Thoracic aorta (tissue), 2 donors: ENCODE results near the gene TSR3. TPM values are rescaled to one million over a fixed set of nuclear protein-coding genes. Genes with fewer than 3 reads are reported as not detected.

Experiments
- ATAC-seq: fragments of 150-250 bp; one replicate; pipeline ENCODE4 v1.8.0; 2017; ENCODE audit warnings: low read depth; ENCODE audit not compliant: insufficient number of reproducible peaks, low FRiP score
- DNase-seq: peaks from one replicate; pipeline ENCODE4 v3.0.0-alpha.2; 2020; ENCODE audit warnings: low spot score
- H3K27ac ChIP-seq, 2 donors: fragments of 200-600 bp; sonication (generic); 1 replicate in 1 of 2; 2 replicates in 1 of 2; pipeline ENCODE4 v1.5.1; 2016; ENCODE audit warnings: mild to moderate bottlenecking in 2 of 2, moderate library complexity in 2 of 2
- H3K27me3 ChIP-seq: fragments of 200-600 bp; sonication (generic); replicated peaks from 2 replicates; pipeline ENCODE4 v1.6.0; 2016; ENCODE audit warnings: mild to moderate bottlenecking; ENCODE audit not compliant: insufficient read depth
- H3K36me3 ChIP-seq: fragments of 200-600 bp; sonication (generic); one replicate; pipeline ENCODE4 v1.5.1; 2016
- H3K4me1 ChIP-seq, 2 donors: fragments of 200-600 bp; sonication (generic); 1 replicate in 1 of 2; 2 replicates in 1 of 2; pipeline versions ENCODE4 v1.5.1 to v1.6.0; 2016; ENCODE audit warnings: low read depth in 2 of 2, mild to moderate bottlenecking in 1 of 2; ENCODE audit not compliant: control insufficient read depth in 1 of 2
- H3K4me3 ChIP-seq: fragments of 200-600 bp; sonication (generic); 2 replicates; pipeline ENCODE4 v1.5.1; 2016; ENCODE audit warnings: mild to moderate bottlenecking
- H3K9me3 ChIP-seq: fragments of 200-600 bp; sonication (generic); 2 replicates; pipeline ENCODE4 v1.5.1; 2016
- total RNA-seq, 2 donors: library from RNA; depleted of rRNA; stranded (reverse); fragments of >200 nt; gene quantifications; one replicate each; pipeline versions ENCODE4 v1.1.0 to v1.2.3, GENCODE V29; 2016
- TF ChIP-seq, protein P1 (sequence below): fragments of 200-600 bp; sonication (generic); IDR thresholded peaks from one replicate; pipeline ENCODE4 v1.5.1; 2019; ENCODE audit warnings: antibody characterized with exemption

TSR3 gene
- total RNA-seq, 2 donors from 2014 or later = 61.7 to 124 TPM

DNA sequence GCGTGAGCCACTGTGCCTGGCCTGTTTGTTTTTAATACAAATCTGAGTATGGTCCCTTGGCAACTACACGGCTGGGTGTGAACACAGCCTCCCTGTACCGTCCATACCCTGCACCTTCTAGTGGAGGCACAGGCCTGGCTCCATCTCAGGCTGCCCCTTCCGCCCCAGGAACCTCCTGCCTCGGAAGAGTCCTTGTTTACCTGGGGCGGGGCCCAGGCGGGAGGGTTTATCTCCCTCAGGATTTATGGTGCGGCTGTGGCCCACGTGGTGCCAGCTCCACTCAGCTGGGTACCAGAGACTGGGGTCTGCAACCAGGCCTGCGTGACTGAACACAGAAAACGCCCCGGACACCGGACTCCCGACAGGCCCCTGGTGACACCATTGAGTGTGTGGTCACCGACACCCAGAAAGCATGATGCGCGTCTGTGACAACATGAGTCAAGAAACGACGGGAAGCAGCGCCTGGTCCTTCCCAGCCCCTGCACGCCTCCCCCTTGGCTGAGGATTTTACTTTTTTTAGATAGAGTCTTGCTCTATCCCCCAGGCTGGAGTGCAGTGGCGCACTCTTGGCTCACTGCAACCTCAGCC, 43.9 kb upstream of the TSR3 start:
- DNase-seq (no peak), ATAC-seq (no peak)
- H3K9me3 ChIP-seq = no peaks in the 10 kb centered on the region
- H3K27me3 ChIP-seq = no peaks in the 10 kb centered on the region
- TF ChIP-seq, protein P1, sequence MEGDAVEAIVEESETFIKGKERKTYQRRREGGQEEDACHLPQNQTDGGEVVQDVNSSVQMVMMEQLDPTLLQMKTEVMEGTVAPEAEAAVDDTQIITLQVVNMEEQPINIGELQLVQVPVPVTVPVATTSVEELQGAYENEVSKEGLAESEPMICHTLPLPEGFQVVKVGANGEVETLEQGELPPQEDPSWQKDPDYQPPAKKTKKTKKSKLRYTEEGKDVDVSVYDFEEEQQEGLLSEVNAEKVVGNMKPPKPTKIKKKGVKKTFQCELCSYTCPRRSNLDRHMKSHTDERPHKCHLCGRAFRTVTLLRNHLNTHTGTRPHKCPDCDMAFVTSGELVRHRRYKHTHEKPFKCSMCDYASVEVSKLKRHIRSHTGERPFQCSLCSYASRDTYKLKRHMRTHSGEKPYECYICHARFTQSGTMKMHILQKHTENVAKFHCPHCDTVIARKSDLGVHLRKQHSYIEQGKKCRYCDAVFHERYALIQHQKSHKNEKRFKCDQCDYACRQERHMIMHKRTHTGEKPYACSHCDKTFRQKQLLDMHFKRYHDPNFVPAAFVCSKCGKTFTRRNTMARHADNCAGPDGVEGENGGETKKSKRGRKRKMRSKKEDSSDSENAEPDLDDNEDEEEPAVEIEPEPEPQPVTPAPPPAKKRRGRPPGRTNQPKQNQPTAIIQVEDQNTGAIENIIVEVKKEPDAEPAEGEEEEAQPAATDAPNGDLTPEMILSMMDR = no peak
- H3K27ac ChIP-seq = no peak overlapping the region
- H3K36me3 ChIP-seq = peaks cover 48% of the 10 kb centered on the region
- no peak overlapping the region for H3K4me3 ChIP-seq
- H3K4me1 ChIP-seq = no peaks in the 10 kb centered on the region

DNA sequence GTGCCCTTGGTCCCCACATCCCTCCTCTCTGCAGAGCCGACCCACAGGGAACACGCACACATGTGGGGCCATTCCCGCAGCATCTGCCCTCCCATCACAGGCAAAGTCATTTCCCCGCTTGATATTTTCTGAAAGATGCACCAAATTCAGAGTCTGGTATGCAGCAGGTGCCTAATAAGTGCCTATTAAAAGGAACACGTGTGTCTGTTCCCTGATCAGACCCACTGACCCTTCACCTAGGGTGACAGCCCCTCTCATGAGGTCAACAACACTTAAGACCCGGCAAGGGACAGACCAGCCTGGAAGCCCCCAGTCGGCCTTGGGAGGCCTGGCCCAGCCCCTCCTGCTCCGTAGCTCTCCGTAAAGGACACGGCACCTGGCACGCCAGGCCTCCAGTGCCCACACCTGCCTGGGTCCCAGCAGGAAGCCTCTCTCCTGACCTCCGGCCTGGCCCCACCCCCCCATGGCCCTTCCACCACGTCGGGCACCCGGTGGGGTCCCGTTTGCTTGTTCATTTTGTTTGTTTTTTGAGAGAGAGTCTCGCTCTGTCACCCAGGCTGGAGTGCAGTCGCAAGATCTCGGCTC, 42.8 kb upstream of the TSR3 start:
- ATAC-seq (no peak), DNase-seq (no peak)
- Histone ChIP-seq H3K9me3 (no peaks in the 10 kb centered on the region), H3K4me1 (no peaks in the 10 kb centered on the region), H3K36me3 (peaks cover 50% of the 10 kb centered on the region), H3K27ac (no peak overlapping the region), H3K4me3 (no peak overlapping the region), H3K27me3 (no peaks in the 10 kb centered on the region)
- TF ChIP-seq, protein P1 = no peak

DNA sequence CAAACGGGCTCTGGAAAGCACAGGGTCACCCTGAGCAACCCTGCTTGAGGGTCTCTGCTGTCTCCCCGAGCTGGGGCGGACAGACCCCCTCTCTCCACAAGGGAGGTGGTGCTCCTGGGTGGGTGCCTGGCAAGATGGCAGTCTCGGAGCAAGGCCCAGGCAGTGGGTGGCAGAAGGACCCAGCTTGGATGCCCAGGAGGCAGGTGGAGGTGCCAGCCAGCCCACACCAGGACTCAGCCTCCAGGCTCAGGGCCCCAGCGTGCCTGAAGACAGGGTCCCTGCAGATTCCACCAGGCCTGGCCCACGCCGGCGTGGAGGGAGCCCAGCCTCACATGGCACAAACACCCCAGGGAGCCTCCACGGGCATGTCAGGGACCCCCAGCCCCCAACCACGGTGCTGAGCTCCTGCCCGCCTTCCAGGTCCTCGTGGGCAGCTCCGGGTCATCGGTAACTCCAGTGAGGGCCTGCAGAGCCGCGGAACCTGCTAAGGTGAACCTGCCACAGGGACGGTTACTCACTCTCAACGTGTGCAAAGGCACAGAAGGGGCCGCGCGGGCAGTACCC, 42.0 kb upstream of the TSR3 start:
- Histone ChIP-seq H3K27ac (no peak overlapping the region), H3K4me1 (no peaks in the 10 kb centered on the region), H3K9me3 (no peaks in the 10 kb centered on the region), H3K27me3 (no peaks in the 10 kb centered on the region), H3K4me3 (no peak overlapping the region), H3K36me3 (peaks cover 46% of the 10 kb centered on the region)
- ATAC-seq = no peak
- DNase-seq = no peak
- TF ChIP-seq, protein P1 = no peak

DNA sequence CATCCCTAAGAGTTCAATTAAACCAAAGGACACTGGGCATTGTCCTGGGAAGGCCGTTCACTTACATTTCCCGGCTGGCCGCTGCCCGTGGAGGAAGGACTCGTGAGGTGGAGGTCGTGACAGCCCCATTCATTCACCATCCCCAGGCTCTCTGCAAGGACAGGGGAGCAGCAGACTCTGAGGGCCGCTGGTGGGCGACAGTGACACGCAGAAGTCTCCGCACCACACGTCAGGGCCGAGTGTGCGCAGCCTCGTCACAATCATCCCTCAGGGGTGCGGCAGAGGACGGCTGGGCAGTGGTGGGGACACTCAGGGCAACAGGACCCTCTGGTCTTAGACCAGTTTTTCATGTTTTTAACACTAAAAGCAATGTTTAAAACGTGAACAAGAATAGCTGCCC, 41.1 kb upstream of the TSR3 start:
- no peak overlapping the region for H3K27ac ChIP-seq
- H3K4me1 ChIP-seq = no peaks in the 10 kb centered on the region
- no peaks in the 10 kb centered on the region for H3K27me3 ChIP-seq
- TF ChIP-seq, protein P1 = no peak
- H3K9me3 ChIP-seq = no peaks in the 10 kb centered on the region
- H3K36me3 ChIP-seq = peaks cover 48% of the 10 kb centered on the region
- no peak for ATAC-seq
- H3K4me3 ChIP-seq = no peak overlapping the region
- no peak for DNase-seq

DNA sequence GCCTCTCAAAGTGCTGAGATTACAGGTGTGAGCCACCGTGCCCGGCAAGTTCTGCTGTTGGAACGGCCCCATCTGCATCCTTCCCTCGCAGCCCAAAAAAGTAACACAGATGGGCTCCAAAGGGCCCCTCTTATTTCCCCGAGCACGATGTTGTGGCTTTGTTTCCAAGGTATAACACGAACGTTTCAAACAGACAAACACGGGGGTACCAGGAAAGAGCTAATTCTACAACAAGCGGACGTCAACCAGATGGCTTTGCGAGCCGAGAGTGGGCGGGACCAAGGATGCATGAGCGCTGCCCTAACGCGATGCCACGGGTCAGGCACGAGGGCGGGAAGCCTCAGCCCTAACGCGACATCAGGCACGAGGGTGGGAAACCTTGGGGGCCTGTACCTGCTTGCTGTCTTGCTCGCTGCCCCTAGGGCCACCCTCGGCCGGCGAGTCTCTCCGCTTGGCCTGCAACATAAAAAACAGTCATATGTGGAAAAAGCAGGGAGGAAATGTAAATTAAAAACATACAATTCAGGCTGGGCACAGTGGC, 38.6 kb upstream of the TSR3 start:
- peaks cover 42% of the 10 kb centered on the region for H3K36me3 ChIP-seq
- ATAC-seq = no peak
- TF ChIP-seq, protein P1 = no peak
- H3K4me1 ChIP-seq = no peaks in the 10 kb centered on the region
- H3K27ac ChIP-seq = no peak overlapping the region
- no peaks in the 10 kb centered on the region for H3K27me3 ChIP-seq
- H3K9me3 ChIP-seq = no peaks in the 10 kb centered on the region
- H3K4me3 ChIP-seq = no peak overlapping the region
- no peak for DNase-seq
